HG03066 (cell line): ENCODE data around the gene BICRA.
"Not testable (repeated sequence)": the region's sequence is repeated elsewhere in the genome, so short reads cannot be mapped to it uniquely, and the experiment has no call there.

Experiments used
- ATAC-seq: cut with Tn5 transposase; IDR thresholded peaks from one replicate; pipeline ENCODE4 v1.9.1; 2021; ENCODE audit warnings: low read depth; ENCODE audit not compliant: unreplicated experiment

The BICRA gene

DNA sequence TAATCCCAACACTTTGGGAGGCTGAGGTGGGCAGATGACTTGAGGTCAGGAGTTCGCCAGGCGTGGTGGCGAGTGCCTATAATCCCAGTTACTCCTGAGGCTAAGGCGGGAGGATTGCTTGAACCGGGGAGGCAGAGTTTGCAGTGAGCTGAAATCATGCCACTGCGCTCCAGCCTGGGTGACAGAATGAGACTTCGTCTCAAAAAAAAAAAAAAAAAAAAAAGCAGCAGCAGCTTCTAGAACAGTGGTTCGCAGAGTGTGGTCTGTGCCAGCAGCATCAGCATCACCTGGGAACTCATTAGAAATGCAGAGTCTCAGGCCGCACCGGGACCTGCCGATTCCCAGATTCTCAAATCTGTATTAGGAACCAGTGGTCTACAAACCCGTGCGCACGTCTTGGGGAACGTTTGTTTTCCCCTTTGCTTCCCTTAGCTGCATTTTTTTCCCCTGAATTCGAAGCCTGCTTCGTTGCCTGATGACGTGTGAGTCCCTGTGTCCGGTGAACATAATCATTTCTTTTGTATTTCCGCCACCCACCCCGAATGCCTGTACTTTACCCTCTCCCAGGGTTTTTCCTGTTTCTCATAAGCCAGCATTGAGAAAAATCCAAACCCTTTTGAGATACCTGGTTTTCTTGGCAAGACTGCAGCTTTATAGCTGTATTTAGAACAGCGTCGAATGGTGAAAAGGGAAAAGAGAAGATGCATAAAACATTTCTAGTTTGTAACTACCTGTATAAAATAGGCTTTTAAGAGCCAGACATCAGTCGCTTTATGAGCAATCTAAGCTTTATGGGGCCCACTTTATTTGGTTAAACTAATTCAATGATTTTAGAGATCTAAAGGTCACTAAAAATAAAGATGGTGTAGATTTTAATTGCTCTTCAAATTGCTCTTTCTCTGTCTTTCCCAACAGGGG, 49.8 kb downstream of the BICRA start:
- no peak for ATAC-seq

GRCh38 chr19:47660435-47660832, 51.5 kb downstream of the BICRA start:
- ATAC-seq, result no peak

GRCh38 chr19:47661161-47661560, 52.2 kb downstream of the BICRA start:
- no peak for ATAC-seq

- no peak for ATAC-seq
These were observed 52.7 kb downstream of the BICRA start for GRCh38 chr19:47661611-47662010.

- ATAC-seq, result no peak
These were observed 54.5 kb downstream of the BICRA start for GRCh38 chr19:47663435-47663910.

- no peak for ATAC-seq
These were observed 55.2 kb downstream of the BICRA start for GRCh38 chr19:47663911-47664771.

GRCh38 chr19:47668556-47668955, 59.6 kb downstream of the BICRA start:
- not testable (repeated sequence) for ATAC-seq

- ATAC-seq, result no peak
These were observed 61.8 kb downstream of the BICRA start for GRCh38 chr19:47670736-47671135.

- ATAC-seq, result no peak
These were observed 62.6 kb downstream of the BICRA start for GRCh38 chr19:47671499-47671898.

GRCh38 chr19:47673426-47673825, 64.5 kb downstream of the BICRA start:
- no peak for ATAC-seq

DNA sequence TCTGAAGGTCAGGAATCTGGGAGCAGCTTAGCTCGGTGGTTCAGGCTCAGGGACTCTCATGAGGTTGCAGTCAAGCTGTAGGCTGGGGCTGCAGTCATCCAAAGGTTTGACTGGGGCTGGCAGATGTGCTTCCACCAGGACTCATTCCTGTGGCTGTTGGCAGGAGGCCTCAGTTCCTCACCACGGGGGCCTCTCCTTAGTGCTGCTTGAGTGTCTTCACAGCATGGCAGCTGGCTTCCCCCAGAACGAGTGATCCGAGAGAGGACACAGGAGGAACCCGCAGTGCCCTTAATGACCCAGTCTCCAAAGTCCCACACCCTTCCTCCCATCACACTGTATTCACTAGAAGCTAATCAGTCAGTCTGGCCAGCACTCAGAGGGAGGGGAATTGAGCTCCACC, 65.6 kb downstream of the BICRA start:
- ATAC-seq, result no peak

GRCh38 chr19:47675271-47675670, 66.3 kb downstream of the BICRA start:
- ATAC-seq, result no peak

DNA sequence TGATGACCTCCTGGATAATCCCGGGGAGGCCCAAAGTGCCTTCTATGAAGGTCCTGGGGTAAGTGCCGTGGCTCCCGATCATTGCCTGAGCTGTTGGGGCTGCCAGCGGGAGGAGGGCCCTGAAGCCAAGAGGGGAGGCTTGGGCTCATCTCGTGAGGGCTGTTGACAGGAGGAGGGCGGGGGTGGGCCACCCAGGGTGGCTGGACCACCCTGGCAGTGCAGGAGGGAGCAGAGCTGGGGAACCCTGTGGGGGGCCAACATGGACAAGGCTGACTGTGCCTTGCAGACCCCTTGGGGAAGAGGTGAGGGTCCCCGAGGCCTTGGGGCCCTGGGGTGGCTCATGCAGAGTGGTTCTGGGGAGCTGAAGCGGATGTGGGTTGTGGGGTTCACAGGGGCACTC, 66.9 kb downstream of the BICRA start:
- ATAC-seq, result no peak

DNA sequence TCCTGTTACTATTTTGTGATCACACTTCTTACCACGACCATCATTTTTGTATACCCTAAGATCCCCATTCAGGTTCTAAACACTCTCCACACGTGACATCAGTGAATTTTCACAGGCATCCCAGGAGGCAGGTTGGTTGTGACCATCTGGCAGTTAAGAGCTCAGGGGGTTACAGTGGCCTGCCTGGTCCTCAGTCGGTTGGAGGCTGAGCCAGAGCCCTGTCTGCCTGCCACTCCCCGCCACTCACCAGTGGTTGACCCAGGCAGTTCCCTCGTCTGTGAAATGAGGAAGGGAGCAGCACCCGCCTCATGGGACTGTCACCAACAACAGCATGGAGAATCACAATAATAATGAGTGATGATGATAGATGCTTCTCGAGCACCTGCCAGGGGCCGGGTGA, 67.9 kb downstream of the BICRA start:
- ATAC-seq, result no peak

DNA sequence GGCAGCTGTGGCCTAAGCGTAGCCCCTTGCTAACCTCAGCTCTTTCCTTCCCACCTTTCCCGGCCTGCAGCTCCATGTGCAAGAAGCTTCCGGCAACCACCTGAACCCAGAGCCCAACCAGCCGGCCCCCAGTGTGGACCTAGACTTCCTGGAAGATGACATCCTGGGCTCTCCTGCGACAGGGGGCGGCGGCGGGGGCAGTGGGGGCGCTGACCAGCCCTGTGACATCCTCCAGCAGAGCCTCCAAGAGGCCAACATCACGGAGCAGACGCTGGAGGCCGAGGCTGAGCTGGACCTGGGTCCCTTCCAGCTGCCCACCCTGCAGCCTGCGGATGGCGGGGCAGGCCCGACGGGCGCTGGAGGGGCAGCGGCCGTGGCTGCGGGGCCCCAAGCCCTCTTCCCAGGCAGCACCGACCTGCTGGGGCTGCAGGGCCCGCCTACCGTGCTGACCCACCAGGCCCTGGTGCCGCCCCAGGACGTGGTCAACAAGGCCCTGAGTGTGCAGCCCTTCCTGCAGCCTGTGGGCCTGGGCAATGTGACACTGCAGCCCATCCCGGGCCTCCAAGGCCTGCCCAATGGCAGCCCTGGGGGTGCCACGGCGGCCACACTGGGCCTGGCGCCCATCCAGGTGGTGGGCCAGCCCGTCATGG, 70.4 kb downstream of the BICRA start:
- ATAC-seq, result no peak

DNA sequence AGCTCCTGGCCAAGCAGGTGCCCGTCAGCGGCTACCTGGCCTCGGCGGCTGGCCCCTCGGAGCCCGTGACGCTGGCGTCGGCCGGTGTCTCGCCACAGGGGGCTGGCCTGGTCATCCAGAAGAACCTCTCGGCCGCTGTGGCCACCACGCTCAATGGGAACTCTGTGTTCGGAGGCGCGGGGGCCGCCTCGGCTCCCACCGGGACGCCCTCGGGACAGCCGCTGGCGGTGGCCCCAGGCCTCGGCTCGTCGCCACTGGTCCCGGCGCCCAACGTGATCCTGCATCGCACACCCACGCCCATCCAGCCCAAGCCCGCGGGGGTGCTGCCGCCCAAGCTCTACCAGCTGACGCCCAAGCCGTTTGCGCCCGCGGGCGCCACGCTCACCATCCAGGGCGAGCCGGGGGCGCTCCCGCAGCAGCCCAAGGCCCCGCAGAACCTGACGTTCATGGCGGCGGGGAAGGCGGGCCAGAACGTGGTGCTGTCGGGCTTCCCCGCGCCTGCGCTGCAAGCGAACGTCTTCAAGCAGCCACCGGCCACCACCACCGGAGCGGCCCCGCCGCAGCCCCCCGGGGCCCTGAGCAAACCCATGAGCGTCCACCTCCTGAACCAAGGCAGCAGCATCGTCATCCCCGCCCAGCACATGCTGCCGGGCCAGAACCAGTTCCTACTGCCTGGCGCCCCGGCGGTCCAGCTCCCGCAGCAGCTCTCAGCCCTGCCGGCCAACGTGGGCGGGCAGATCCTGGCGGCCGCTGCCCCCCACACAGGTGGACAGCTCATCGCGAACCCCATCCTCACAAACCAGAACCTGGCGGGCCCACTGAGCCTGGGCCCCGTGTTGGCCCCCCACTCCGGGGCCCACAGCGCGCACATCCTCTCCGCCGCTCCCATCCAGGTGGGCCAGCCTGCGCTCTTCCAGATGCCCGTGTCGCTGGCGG, 71.3 kb downstream of the BICRA start:
- no peak for ATAC-seq

DNA sequence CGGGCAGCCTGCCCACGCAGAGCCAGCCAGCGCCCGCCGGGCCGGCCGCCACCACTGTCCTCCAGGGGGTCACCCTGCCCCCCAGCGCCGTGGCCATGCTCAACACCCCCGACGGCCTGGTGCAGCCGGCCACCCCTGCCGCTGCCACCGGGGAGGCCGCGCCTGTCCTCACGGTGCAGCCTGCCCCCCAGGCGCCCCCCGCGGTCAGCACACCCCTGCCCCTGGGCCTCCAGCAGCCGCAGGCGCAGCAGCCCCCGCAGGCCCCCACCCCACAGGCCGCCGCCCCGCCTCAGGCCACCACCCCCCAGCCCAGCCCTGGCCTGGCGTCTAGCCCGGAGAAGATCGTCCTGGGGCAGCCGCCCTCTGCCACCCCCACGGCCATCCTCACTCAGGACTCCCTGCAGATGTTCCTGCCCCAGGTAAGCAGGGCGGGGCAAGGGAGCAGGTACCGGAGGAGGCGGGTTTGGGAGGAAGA, 72.0 kb downstream of the BICRA start:
- ATAC-seq, result no peak

- no peak for ATAC-seq
These were observed 72.5 kb downstream of the BICRA start for GRCh38 chr19:47681388-47681787.

DNA sequence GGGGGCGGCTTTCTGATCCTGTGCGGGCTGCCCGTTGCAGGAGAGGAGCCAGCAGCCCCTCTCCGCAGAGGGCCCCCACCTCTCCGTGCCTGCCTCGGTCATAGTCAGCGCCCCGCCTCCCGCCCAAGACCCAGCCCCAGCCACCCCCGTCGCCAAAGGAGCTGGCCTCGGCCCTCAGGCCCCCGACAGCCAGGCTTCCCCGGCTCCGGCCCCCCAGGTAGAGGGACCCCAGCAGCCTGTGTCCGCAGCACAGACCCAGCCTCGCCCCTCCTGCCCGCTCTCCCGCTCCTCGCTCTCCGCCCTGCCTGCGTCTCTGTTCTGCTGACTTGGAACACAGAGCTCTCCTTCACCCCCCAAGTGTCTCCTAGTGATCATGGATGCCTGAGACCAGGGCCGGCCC, 73.0 kb downstream of the BICRA start:
- no peak for ATAC-seq

DNA sequence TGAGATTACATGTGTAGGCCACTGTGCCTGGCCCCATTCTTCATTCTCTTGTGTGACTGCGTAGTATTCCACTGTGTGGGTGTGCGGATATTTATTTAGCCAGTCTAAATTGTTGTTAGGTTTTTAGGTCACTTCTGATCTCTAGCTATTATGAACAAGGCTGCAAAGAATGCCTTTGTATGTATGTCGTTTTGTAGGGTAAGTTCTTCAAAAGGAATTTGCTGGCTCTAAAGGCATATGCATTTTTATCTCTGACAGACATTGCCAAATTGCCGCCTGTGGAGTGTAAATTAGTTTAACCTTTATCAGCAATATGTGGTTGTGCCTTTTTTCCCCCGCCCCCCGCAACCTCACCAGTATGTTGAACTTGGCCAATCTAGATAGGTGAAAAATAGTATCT, 74.0 kb downstream of the BICRA start:
- ATAC-seq, result no peak
